SK-N-MC (cell line): Measurements from ENCODE around the gene BTAF1.

ENCODE experiments used
- DNase-seq: peaks from one replicate; pipeline ENCODE4 v3.0.0-alpha.2; 2011; ENCODE audit warnings: low read depth, low spot score
- H3K27ac ChIP-seq: fragments of 200-600 bp; sonication (generic); 2 replicates; pipeline ENCODE4 v1.5.1; 2016; ENCODE audit warnings: mixed run types
- H3K36me3 ChIP-seq: fragments of 200-600 bp; sonication (generic); 2 replicates; pipeline ENCODE4 v1.6.1; 2017; ENCODE audit warnings: antibody characterized with exemption, low read length, mixed read lengths; ENCODE audit not compliant: insufficient read depth
- H3K4me3 ChIP-seq: fragments of 200-600 bp; sonication (generic); 2 replicates; pipeline ENCODE4 v1.5.1; 2016
- H3K9ac ChIP-seq: fragments of 200-600 bp; sonication (generic); 2 replicates; pipeline ENCODE4 v1.8.0; 2017; ENCODE audit warnings: mixed run types, mixed read lengths; ENCODE audit not compliant: insufficient read length
- H3K9me3 ChIP-seq: fragments of 200-600 bp; sonication (generic); 2 replicates; pipeline ENCODE4 v1.6.1; 2017; ENCODE audit warnings: low read depth, mild to moderate bottlenecking, antibody characterized with exemption, low read length, moderate library complexity, mixed read lengths
- EZH2 ChIP-seq: fragments of 200-600 bp; sonication (generic); IDR thresholded peaks from one replicate; pipeline ENCODE4 v1.6.1; 2017; ENCODE audit warnings: antibody characterized with exemption
- FOXP2 ChIP-seq: optimal IDR thresholded peaks from 2 replicates; pipeline ENCODE3; 2011; ENCODE audit warnings: mild to moderate bottlenecking, moderate library complexity; ENCODE audit not compliant: insufficient read depth; ENCODE audit errors: extremely low read length, control extremely low read depth
- POLR2AphosphoS5 ChIP-seq: IDR thresholded peaks from 2 replicates; pipeline ENCODE4 v1.6.1; 2012; ENCODE audit warnings: mild to moderate bottlenecking, low read depth, low read length, borderline replicate concordance

Gene BTAF1

DNA sequence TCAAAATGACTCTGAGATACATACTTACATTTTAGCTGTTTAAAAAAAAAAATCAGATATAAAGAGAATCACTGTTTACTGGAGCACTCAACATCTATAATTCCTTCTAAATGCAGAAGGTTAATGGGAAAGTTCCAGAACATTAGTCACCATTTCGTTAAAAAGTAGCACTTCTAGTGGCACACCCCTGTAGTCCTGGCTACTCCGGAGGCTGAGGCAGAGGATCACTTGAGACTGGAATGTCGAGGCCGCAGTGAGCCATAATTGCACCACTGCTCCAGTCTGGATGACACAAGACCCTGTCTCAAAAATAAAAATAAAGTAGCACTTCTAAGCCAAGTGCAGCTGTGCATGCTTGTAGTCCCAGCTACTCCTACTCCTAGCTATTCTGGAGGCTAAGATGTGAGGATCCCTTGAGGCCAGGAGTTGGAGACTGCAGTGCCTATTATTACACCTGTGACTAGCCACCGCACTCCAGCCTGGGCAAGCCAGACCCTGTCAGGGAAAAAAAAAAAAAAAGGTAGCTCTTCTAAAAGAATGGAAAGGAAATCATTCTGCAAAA lies 16.5 kb upstream of the BTAF1 start:
- Histone ChIP-seq H3K9me3 (no peaks in the 10 kb centered on the region), H3K9ac (no peak overlapping the region), H3K36me3 (no peaks in the 10 kb centered on the region), H3K27ac (no peak overlapping the region), H3K4me3 (no peak overlapping the region)
- no peak for TF ChIP-seq EZH2
- no peak for TF ChIP-seq POLR2AphosphoS5
- TF ChIP-seq FOXP2, result no peak
- no peak for DNase-seq

- Histone ChIP-seq H3K36me3 (no peaks in the 10 kb centered on the region), H3K4me3 (peak overlapping the region; percentile 86), H3K9me3 (no peaks in the 10 kb centered on the region), H3K9ac (peak overlapping the region; percentile 63), H3K27ac (no peak overlapping the region)
- TF ChIP-seq POLR2AphosphoS5, result no peak
- no peak for TF ChIP-seq FOXP2
- no peak for TF ChIP-seq EZH2
- no peak for DNase-seq
Measured at GRCh38 chr10:91907914-91908336, 15.6 kb upstream of the BTAF1 start.

GRCh38 chr10:91908337-91909116 lies 15.0 kb upstream of the BTAF1 start:
- H3K4me3 ChIP-seq, result peak overlapping the region; percentile 86
- no peaks in the 10 kb centered on the region for H3K36me3 ChIP-seq
- H3K27ac ChIP-seq, result no peak overlapping the region
- DNase-seq, result no peak
- peak overlapping the region; percentile 63 for H3K9ac ChIP-seq
- TF ChIP-seq POLR2AphosphoS5 (peak; percentile 24; the same call in 1 of the 2 replicates), EZH2 (no peak)
- H3K9me3 ChIP-seq, result no peaks in the 10 kb centered on the region

- H3K9me3 ChIP-seq, result no peaks in the 10 kb centered on the region
- peak within 1 kb of the TSS; percentile 86 for H3K4me3 ChIP-seq
- no peak for DNase-seq
- H3K9ac ChIP-seq, result peak within 1 kb of the TSS; percentile 63
- TF ChIP-seq POLR2AphosphoS5 (no peak), FOXP2 (no peak), EZH2 (no peak)
- H3K36me3 ChIP-seq, result no peaks in the 10 kb centered on the region
- H3K27ac ChIP-seq, result no peak within 1 kb of the TSS
Measured at GRCh38 chr10:91909117-91909677, 14.4 kb upstream of the BTAF1 start, which contains the start of gene FGFBP3. FGFBP3 (minus strand) TSS chr10:91909486; CDS start chr10:91908969, 517 bp downstream.

- no peak for TF ChIP-seq FOXP2
- DNase-seq, result no peak
- no peak overlapping the region for H3K27ac ChIP-seq
- no peaks in the 10 kb centered on the region for H3K36me3 ChIP-seq
- H3K4me3 ChIP-seq, result no peak overlapping the region
- H3K9me3 ChIP-seq, result no peaks in the 10 kb centered on the region
- H3K9ac ChIP-seq, result no peak overlapping the region
Measured at GRCh38 chr10:91910467-91910866, 13.1 kb upstream of the BTAF1 start.

- no peak for TF ChIP-seq POLR2AphosphoS5
- TF ChIP-seq FOXP2, result no peak
- no peak for TF ChIP-seq EZH2
- H3K4me3 ChIP-seq, result no peak overlapping the region
- no peak overlapping the region for H3K27ac ChIP-seq
- H3K9me3 ChIP-seq, result no peaks in the 10 kb centered on the region
- DNase-seq, result no peak
- no peaks in the 10 kb centered on the region for H3K36me3 ChIP-seq
- H3K9ac ChIP-seq, result no peak overlapping the region
Measured at GRCh38 chr10:91919651-91920050, 3.9 kb upstream of the BTAF1 start.

GRCh38 chr10:91924212-91925021 lies 847 bp downstream of the BTAF1 start:
- Histone ChIP-seq H3K4me3 (peak overlapping the region; percentile 86), H3K9me3 (no peaks in the 10 kb centered on the region), H3K9ac (peak overlapping the region; percentile 90), H3K27ac (0 out of 2 replicates have a peak overlapping the region, but pooled peaks have one; percentile 91), H3K36me3 (peaks cover 9% of the 10 kb centered on the region)
- no peak for TF ChIP-seq EZH2
- TF ChIP-seq POLR2AphosphoS5, result no peak
- DNase-seq, result no peak

GRCh38 chr10:91925022-91925320 lies 1.4 kb downstream of the BTAF1 start:
- H3K9me3 ChIP-seq, result no peaks in the 10 kb centered on the region
- TF ChIP-seq POLR2AphosphoS5, result no peak
- no peak for TF ChIP-seq FOXP2
- TF ChIP-seq EZH2, result no peak
- H3K4me3 ChIP-seq, result peak overlapping the region; percentile 86
- no peak overlapping the region for H3K27ac ChIP-seq
- peaks cover 9% of the 10 kb centered on the region for H3K36me3 ChIP-seq
- H3K9ac ChIP-seq, result peak overlapping the region; percentile 90
- no peak for DNase-seq
